NCI-H345 treated with DMSO at 0.1 percent for 48 hours (cell line): ENCODE data around the gene MTX2.
"Not testable (repeated sequence)": the region's sequence is repeated elsewhere in the genome, so short reads cannot be mapped to it uniquely, and the experiment has no call there.

Experiments used
- DNase-seq: peaks from one replicate; lab custom pipeline; 2025; ENCODE audit not compliant: unreplicated experiment; lab: John Stamatoyannopoulos, UW

MTX2 gene

DNA sequence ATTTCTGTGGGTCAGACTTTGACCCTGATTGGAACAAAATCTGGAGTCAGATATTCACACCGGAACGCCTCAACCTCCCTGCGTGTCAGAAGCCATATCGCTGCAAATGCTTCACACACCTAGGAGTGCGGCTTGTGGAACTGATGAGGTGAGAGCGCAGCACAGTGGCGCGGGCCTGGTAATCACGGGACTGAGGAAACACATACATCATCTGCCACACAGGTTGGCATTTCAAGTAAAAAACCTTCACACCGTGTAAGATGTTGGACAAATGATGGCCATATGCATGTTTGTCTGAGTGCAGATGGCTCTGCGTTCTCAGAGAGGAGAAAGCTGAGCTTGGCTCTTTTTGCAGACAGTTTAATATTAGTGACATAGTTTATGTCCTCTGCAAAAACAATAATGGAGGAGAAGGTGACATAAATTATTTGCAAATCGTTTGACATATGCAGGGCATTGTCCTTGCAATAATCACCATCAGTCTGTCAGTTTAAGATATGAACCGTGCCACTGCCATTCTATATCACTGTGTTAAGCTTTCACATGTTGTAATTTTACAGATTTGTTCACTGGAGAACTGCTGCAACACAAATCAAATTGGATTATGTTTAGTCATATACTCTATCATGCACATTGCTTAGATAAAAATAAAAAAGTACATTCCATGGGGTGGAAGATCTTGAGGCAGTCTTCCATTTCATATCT, 101.4 kb downstream of the MTX2 start:
- DNase-seq, result no peak

GRCh38 chr2:176373155-176373554, 103.9 kb downstream of the MTX2 start:
- not testable (repeated sequence) for DNase-seq

- DNase-seq, result no peak
Observed at GRCh38 chr2:176378323-176378722, 109.1 kb downstream of the MTX2 start.

GRCh38 chr2:176380341-176380740, 111.1 kb downstream of the MTX2 start:
- no peak for DNase-seq

- no peak for DNase-seq
Observed at GRCh38 chr2:176383100-176383499, 113.9 kb downstream of the MTX2 start.

- DNase-seq, result no peak
Observed at GRCh38 chr2:176383836-176384442, 114.7 kb downstream of the MTX2 start.

DNA sequence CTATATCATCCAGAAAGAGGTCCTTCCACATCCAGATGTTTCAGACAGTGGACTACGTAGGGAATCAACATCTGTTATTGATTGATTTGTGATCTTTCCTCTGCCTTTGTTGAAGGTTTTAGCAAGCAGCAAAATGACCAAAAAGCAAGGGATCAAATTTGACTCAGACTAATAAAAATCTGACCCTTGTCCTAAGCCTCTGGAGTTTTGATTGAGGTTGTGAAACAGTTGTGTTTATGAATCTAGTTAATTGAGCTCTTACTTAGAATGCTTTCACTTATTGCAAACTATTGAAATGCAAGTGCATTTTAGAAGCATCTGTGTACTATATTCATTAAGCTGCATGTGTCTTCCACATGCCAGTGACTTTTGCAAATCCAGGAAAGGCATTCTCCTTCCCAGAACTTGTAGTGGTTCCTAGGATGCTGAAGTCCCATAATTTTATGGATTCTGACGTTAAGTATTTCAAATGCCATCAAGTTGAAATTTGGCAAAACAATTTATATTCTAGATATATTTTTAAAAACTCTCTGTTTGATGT, 116.0 kb downstream of the MTX2 start:
- DNase-seq, result no peak

- no peak for DNase-seq
Observed at GRCh38 chr2:176385838-176386237, 116.6 kb downstream of the MTX2 start.
